Right lobe of liver (tissue), 4 donors: ENCODE results near the gene CTCF.
A peak's percentile ranks its signal among the peaks of the same experiment; 100 is the strongest.

ENCODE experiments used
- POLR2A ChIP-seq: fragments of 450-650 bp; IDR thresholded peaks from one replicate; pipeline ENCODE4 v1.6.1; 2017; ENCODE audit warnings: antibody characterized with exemption, mild to moderate bottlenecking
- TF ChIP-seq, protein P1 (sequence below), 4 donors: fragments of 200-600 bp in 3 of 4; fragments of 450-650 bp in 1 of 4; IDR thresholded peaks; one replicate each; pipeline versions ENCODE4 v1.5.1 to v1.8.0; 2016 to 2022; ENCODE audit warnings: antibody characterized with exemption in 4 of 4, mild to moderate bottlenecking in 2 of 4
- donor health status: DM: no; HTN: no; CAD: no.
- donor health status: DM: no; HTN: no; CAD: no.
- donor health status: DM: no; HTN: yes; CAD: no.

DNA sequence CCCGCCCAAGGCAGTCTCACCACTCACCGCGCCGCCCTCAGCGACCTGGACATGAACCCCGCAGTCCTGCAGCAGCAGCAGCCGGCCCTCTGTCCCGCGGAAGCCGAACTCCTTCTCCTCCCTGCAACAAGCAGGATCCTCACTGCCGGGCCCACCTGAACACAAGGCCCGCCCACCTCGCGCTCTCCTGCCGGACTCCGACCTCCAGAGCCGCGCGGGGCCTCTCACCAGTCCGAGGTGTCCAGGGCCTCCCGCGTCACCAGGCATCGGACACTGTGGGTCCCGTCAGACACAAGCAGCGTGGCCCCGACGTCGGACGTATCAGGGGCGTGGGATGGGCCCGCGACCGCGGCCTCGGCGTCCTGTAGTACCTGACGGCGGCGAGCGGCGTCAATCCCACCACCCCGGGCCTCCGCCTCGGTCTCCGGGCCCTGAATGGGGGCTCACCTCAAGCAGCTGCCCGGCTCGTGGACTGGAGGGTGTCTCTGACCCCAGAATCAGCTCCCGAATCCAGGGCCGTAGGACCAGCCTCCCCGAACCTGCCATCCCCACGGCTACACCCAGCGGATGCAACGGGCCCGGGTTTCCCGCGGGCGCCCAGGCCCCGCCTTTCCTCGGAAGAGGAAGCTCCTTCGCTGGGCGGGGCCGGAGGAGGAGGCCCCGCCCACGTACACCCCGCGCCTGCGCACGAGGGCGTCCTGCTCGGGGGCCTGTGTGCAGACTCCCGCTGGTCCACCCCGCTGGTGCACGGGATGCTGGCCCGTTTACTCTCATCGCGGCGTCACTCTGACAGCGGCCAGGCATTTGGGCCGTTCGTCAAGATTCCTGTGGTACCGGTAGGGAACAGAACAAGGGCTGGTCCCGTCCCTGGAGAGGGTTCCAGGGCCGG is 97.6 kb downstream of the CTCF start, which contains the start of gene ACD:
- TF ChIP-seq POLR2A, result peak; percentile 68
- TF ChIP-seq, protein P1, sequence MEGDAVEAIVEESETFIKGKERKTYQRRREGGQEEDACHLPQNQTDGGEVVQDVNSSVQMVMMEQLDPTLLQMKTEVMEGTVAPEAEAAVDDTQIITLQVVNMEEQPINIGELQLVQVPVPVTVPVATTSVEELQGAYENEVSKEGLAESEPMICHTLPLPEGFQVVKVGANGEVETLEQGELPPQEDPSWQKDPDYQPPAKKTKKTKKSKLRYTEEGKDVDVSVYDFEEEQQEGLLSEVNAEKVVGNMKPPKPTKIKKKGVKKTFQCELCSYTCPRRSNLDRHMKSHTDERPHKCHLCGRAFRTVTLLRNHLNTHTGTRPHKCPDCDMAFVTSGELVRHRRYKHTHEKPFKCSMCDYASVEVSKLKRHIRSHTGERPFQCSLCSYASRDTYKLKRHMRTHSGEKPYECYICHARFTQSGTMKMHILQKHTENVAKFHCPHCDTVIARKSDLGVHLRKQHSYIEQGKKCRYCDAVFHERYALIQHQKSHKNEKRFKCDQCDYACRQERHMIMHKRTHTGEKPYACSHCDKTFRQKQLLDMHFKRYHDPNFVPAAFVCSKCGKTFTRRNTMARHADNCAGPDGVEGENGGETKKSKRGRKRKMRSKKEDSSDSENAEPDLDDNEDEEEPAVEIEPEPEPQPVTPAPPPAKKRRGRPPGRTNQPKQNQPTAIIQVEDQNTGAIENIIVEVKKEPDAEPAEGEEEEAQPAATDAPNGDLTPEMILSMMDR (IDR thresholded peaks at IDR 0.05), result no peak
